SK-N-SH (cell line): Measurements from ENCODE around the gene SUMO1. TPM values are rescaled to one million over a fixed set of nuclear protein-coding genes. Genes with fewer than 3 reads are reported as not detected.
"Not testable (repeated sequence)": the region's sequence is repeated elsewhere in the genome, so short reads cannot be mapped to it uniquely, and the experiment has no call there.

ENCODE experiments used
- CTCF ChIA-PET: fragments of 300-600, 350-600 bp; formaldehyde crosslinking; extraction: SDS; loops from one replicate; lab custom pipeline; 2021; lab: Yijun Ruan, JAX
- POLR2A ChIA-PET: fragments of 350-600 bp; sonication (Branson Sonifier 250); formaldehyde crosslinking; extraction: SDS; loops from one replicate; lab custom pipeline; 2020; ENCODE audit warnings: antibody characterized with exemption, inconsistent platforms; lab: Yijun Ruan, JAX
- DNase-seq: peaks from one replicate; pipeline ENCODE4 v3.0.0; 2012
- H2AFZ ChIP-seq: fragments of 200-600 bp; sonication (generic); 2 replicates; pipeline ENCODE4 v1.8.1; 2016; ENCODE audit warnings: antibody characterized with exemption, mild to moderate bottlenecking, low read depth
- H3F3A ChIP-seq: fragments of 200-600 bp; sonication (generic); replicated peaks from 2 replicates; pipeline ENCODE3; 2016; ENCODE audit warnings: antibody characterized with exemption, mild to moderate bottlenecking; ENCODE audit not compliant: insufficient read depth
- H3K27ac ChIP-seq, 2 experiments: fragments of 200-500 bp in 1 of 2; fragments of 200-600 bp in 1 of 2; sonication (Bioruptor generic) in 1 of 2; sonication (generic), shearing (Covaris generic) in 1 of 2; 2 replicates each; pipeline versions ENCODE4 v1.5.1 to v1.6.1; 2014 to 2016; ENCODE audit warnings: low read depth in 2 of 2, inconsistent platforms in 1 of 2, low read length in 1 of 2, mild to moderate bottlenecking in 1 of 2, mixed read lengths in 1 of 2
- H3K27me3 ChIP-seq: fragments of 200-600 bp; sonication (generic), shearing (Covaris generic); 2 replicates; pipeline ENCODE4 v1.6.1; 2016; ENCODE audit warnings: mixed run types; ENCODE audit not compliant: insufficient read depth
- H3K36me3 ChIP-seq, 2 experiments: fragments of 200-500 bp in 1 of 2; fragments of 200-600 bp in 1 of 2; sonication (Bioruptor generic) in 1 of 2; sonication (generic) in 1 of 2; replicated peaks in 1 of 2; 2 replicates each; pipeline versions ENCODE3 to v1.5.1; 2014 to 2016; ENCODE audit warnings: low read length in 1 of 2, mild to moderate bottlenecking in 1 of 2; ENCODE audit not compliant: insufficient read depth in 2 of 2, control insufficient read depth in 1 of 2
- H3K4me1 ChIP-seq, 2 experiments: fragments of 200-500 bp in 1 of 2; fragments of 200-600 bp in 1 of 2; sonication (Bioruptor generic) in 1 of 2; sonication (generic), shearing (Covaris generic) in 1 of 2; 2 replicates each; pipeline versions ENCODE4 v1.5.1 to v1.6.1; 2014 to 2016; ENCODE audit warnings: low read depth in 1 of 2, low read length in 1 of 2, mixed run types in 1 of 2; ENCODE audit not compliant: insufficient read depth in 2 of 2, control insufficient read depth in 1 of 2
- H3K4me2 ChIP-seq: fragments of 200-600 bp; sonication (generic), shearing (Covaris generic); 2 replicates; pipeline ENCODE4 v1.6.1; 2017; ENCODE audit warnings: mixed run types
- H3K4me3 ChIP-seq, 2 experiments: fragments of 200-500 bp in 1 of 2; fragments of 200-600 bp in 1 of 2; sonication (Bioruptor generic) in 1 of 2; sonication (generic), shearing (Covaris generic) in 1 of 2; 2 replicates each; pipeline versions ENCODE4 v1.5.1 to v1.8.1; 2014 to 2016; ENCODE audit warnings: low read depth in 2 of 2, inconsistent platforms in 1 of 2, low read length in 1 of 2, mild to moderate bottlenecking in 1 of 2, mixed read lengths in 1 of 2, moderate library complexity in 1 of 2
- H3K79me2 ChIP-seq: fragments of 200-600 bp; sonication (generic); 2 replicates; pipeline ENCODE4 v1.8.1; 2017; ENCODE audit warnings: mild to moderate bottlenecking; ENCODE audit not compliant: insufficient read depth
- H3K9ac ChIP-seq: fragments of 200-600 bp; sonication (generic); 2 replicates; pipeline ENCODE4 v1.6.1; 2017; ENCODE audit warnings: mixed run types
- H3K9me2 ChIP-seq: fragments of 200-600 bp; sonication (generic); 2 replicates; pipeline ENCODE4 v1.6.1; 2017; ENCODE audit warnings: mixed run types
- H3K9me3 ChIP-seq: fragments of 200-600 bp; sonication (generic); 2 replicates; pipeline ENCODE4 v1.6.1; 2017; ENCODE audit warnings: mixed run types, mild to moderate bottlenecking, moderate library complexity
- H4K20me1 ChIP-seq: fragments of 200-600 bp; sonication (generic); 2 replicates; pipeline ENCODE4 v1.6.1; 2017; ENCODE audit warnings: mild to moderate bottlenecking, mixed run types; ENCODE audit not compliant: insufficient read depth
- ELF1 ChIP-seq: IDR thresholded peaks from 2 replicates; pipeline ENCODE4 v1.4.0; 2012
- FOSL2 ChIP-seq: IDR thresholded peaks from 2 replicates; pipeline ENCODE4 v1.4.0; 2012; ENCODE audit warnings: low read depth, mild to moderate bottlenecking, moderate library complexity, borderline replicate concordance
- GATA2 ChIP-seq: sonication (generic); formaldehyde crosslinking; IDR thresholded peaks from 2 replicates; pipeline ENCODE4 v1.5.0; 2020; ENCODE audit warnings: mild to moderate bottlenecking, missing genetic modification reagents
- MEF2A ChIP-seq: IDR thresholded peaks from 2 replicates; pipeline ENCODE4 v1.4.0; 2012; ENCODE audit warnings: low read depth, borderline replicate concordance
- MXI1 ChIP-seq: IDR thresholded peaks from 2 replicates; pipeline ENCODE4 v1.6.1; 2012; ENCODE audit warnings: mild to moderate bottlenecking, low read depth, low read length, improper control_type of control experiment
- RCOR1 ChIP-seq: fragments of 150-350 bp; IDR thresholded peaks from 2 replicates; pipeline ENCODE4 v1.6.1; 2017; ENCODE audit warnings: antibody characterized with exemption, low read length
- RXRA ChIP-seq: IDR thresholded peaks from 2 replicates; pipeline ENCODE4 v1.4.0; 2012; ENCODE audit warnings: low read depth, mild to moderate bottlenecking, borderline replicate concordance
- TAF1 ChIP-seq: IDR thresholded peaks from 2 replicates; pipeline ENCODE4 v1.6.1; 2012; ENCODE audit warnings: low read depth, mild to moderate bottlenecking, low read length, moderate library complexity, borderline replicate concordance
- TCF12 ChIP-seq: IDR thresholded peaks from 2 replicates; pipeline ENCODE4 v1.4.0; 2012
- TEAD4 ChIP-seq: IDR thresholded peaks from 2 replicates; pipeline ENCODE4 v1.4.0; 2012; ENCODE audit warnings: mild to moderate bottlenecking, borderline replicate concordance; ENCODE audit not compliant: insufficient read depth
- WGBS: methylation state at CpG from one replicate; pipeline ENCODE4 v1.1.6; 2017; ENCODE audit warnings: low lambda C conversion rate; 5-methylcytosine and 5-hydroxymethylcytosine counted together
- polyA plus RNA-seq, 3 experiments: library from polyadenylated mRNA; depleted of rRNA; stranded (reverse); fragments of >200 nt; gene quantifications; 2 replicates each; pipeline ENCODE4 v1.2.3, GENCODE V29; 2012
- TF ChIP-seq, protein P1 (sequence below): fragments of 150-350 bp; IDR thresholded peaks from 2 replicates; pipeline ENCODE4 v1.6.1; 2017; ENCODE audit warnings: antibody characterized with exemption, low read length, low read depth, borderline replicate concordance

The SUMO1 gene
- polyA plus RNA-seq, 1 of the 3 experiments (the other 2 are of a cell fraction): 42.8 TPM

DNA sequence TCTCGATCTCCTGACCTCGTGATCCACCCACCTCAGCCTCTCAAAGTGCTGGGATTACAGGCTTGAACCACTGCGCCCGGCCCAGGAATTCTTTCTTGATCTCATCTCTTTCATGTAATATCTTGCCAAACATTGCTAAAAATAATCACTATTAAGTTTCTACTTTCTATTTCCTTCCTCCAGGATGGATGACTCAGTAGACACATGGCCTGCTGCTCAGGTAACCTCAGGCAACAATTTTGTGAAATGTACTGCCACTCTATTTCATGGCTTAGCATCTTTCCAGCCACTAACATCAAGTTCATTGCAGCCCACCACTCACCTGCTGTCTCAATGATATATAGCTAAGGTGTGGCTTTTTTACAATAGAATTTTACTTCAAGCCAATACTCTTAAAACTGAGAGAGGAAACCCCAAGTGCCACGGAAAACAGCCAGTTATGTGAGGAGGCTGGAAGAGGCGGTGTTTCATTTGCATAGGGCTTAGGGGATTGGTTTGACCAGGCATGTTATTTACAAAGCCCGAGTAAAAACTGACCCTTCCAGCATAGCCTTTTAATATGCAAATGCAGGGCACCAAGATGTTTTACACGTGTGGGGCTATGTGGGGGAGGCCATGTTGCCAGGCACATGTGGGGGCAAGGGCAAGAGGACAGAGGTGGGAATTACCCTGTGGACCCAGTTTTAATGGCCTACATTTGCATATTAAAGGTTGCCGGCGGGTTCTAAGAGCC, 11.3 kb upstream of the SUMO1 start:
- H3K4me3 ChIP-seq: no peak overlapping the region
- no peaks in the 10 kb centered on the region for H3K79me2 ChIP-seq
- no peaks in the 10 kb centered on the region for H3K4me1 ChIP-seq
- H3K27me3 ChIP-seq: no peaks in the 10 kb centered on the region
- CTCF ChIA-PET: no interaction called here
- TF ChIP-seq RCOR1 (no peak), TEAD4 (no peak), MEF2A (0 out of 2 replicates have a peak, but pooled peaks have one; percentile 41), FOSL2 (peak; percentile 14; the same call in 1 of the 2 replicates)
- TF ChIP-seq, protein P1, sequence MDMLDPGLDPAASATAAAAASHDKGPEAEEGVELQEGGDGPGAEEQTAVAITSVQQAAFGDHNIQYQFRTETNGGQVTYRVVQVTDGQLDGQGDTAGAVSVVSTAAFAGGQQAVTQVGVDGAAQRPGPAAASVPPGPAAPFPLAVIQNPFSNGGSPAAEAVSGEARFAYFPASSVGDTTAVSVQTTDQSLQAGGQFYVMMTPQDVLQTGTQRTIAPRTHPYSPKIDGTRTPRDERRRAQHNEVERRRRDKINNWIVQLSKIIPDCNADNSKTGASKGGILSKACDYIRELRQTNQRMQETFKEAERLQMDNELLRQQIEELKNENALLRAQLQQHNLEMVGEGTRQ: no peak
- TF ChIP-seq, all 33 proteins: peak for 2
- Histone ChIP-seq H3K9me3 (no peaks in the 10 kb centered on the region), H3F3A (peaks cover 4% of the 10 kb centered on the region), H2AFZ (peak overlapping the region; percentile 70; the same call in 1 of the 2 replicates), H3K36me3 (no peaks in the 10 kb centered on the region), H4K20me1 (no peaks in the 10 kb centered on the region), H3K9ac (no peak overlapping the region), H3K27ac (no peak overlapping the region), H3K9me2 (no peaks in the 10 kb centered on the region), H3K4me2 (no peak overlapping the region)
- WGBS: 81% methylated on average over 10 of the region's 10 CpGs
- POLR2A ChIA-PET: no interaction called here
- DNase-seq: no peak

DNA sequence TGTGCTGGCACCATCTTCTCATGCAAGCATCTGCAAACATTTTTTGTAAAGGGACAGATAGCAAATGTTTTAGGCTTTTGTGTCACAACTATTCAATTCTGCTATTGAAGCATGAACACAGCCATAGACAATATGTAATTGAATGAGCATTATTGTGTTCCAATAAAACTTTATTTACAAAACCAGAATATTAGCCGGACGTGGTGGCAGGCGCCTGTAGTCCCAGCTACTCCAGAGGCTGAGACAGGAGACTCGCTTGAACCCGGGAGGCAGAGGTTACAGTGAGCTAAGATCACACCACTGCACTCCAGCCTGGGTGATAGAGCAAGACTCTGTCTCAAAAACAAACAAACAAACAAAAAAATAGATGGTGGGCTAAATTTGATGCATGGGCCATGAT, 9.3 kb upstream of the SUMO1 start:
- WGBS: 95% methylated on average over 5 of the region's 5 CpGs
- H3K4me3 ChIP-seq, H3K4me2 ChIP-seq, H3K9me2 ChIP-seq, H3K9ac ChIP-seq, H3K27ac ChIP-seq, H3K27me3 ChIP-seq, H3K9me3 ChIP-seq, H3K79me2 ChIP-seq, DNase-seq, H3F3A ChIP-seq, POLR2A ChIA-PET, H3K4me1 ChIP-seq, H3K36me3 ChIP-seq, H4K20me1 ChIP-seq, CTCF ChIA-PET, H2AFZ ChIP-seq: not testable (repeated sequence)

GRCh38 chr2:202237787-202238233, 587 bp downstream of the SUMO1 start:
- H3K9me3 ChIP-seq: no peaks in the 10 kb centered on the region
- H3K4me1 ChIP-seq: peaks cover 5 to 7% of the 10 kb centered on the region in 2 experiments; a peak in 3 of 4 replicates
- H3K4me3 ChIP-seq: peak overlapping the region; percentile 83 to 91
- H3F3A ChIP-seq: peaks cover 13% of the 10 kb centered on the region
- CTCF ChIA-PET: interaction anchor here (0.8 kb wide), 1 partner anchor 26 kb away, joined by 3 read pairs; no protein-coding TSS in a partner anchor
- H3K9ac ChIP-seq: peak overlapping the region; percentile 84
- 2% methylated on average over 27 of the region's 30 CpGs for WGBS
- peaks cover 0 to 3% of the 10 kb centered on the region in 2 experiments for H3K36me3 ChIP-seq
- H3K9me2 ChIP-seq: no peaks in the 10 kb centered on the region
- H2AFZ ChIP-seq: 0 out of 2 replicates have a peak overlapping the region, but pooled peaks have one; percentile 33
- 0 out of 2 replicates have a peak, but pooled peaks have one; percentile 24 for TF ChIP-seq TAF1
- TF ChIP-seq TCF12: no peak
- TF ChIP-seq ELF1: no peak
- no peak for TF ChIP-seq MXI1
- TF ChIP-seq TEAD4: no peak
- TF ChIP-seq RXRA: no peak
- no peak for TF ChIP-seq GATA2 (CRISPR knock-in tag)
- TF ChIP-seq, all 33 proteins: peak for 1
- Histone ChIP-seq H3K79me2 (peaks cover 53% of the 10 kb centered on the region), H3K4me2 (peak overlapping the region; percentile 81), H3K27ac (peak overlapping the region; percentile 83 to 86), H4K20me1 (peaks cover 46% of the 10 kb centered on the region), H3K27me3 (no peaks in the 10 kb centered on the region)
- peak; percentile 61 for DNase-seq
- POLR2A ChIA-PET: interaction anchor here (1.1 to 1.4 kb wide), 2 partner anchors 32 to 457 kb away, joined by 3 to 5 read pairs; partner anchors contain the start of gene ALS2
